GM23338 (cell line): ENCODE data around the gene NSMCE1. TPM values are rescaled to one million over a fixed set of nuclear protein-coding genes. Genes with fewer than 3 reads are reported as not detected.

Experiments
- ATAC-seq: fragments of 200-7000 bp; cut with Tn5 transposase; 3 replicates; pipeline ENCODE4 v1.9.1; 2020
- DNase-seq: peaks from one replicate; pipeline ENCODE4 v3.0.0-alpha.2; 2015; ENCODE audit warnings: low spot score
- H2AFZ ChIP-seq: fragments of 200-600 bp; sonication (generic); 2 replicates; pipeline ENCODE4 v1.8.0; 2016; ENCODE audit warnings: antibody characterized with exemption, mild to moderate bottlenecking, moderate library complexity
- H3F3A ChIP-seq: fragments of 200-600 bp; sonication (generic); replicated peaks from 2 replicates; pipeline ENCODE4 v1.8.0; 2017; ENCODE audit warnings: antibody characterized with exemption, mixed run types, low read depth
- H3K27ac ChIP-seq: fragments of 200-600 bp; sonication (generic); 2 replicates; pipeline ENCODE4 v1.6.1; 2016; ENCODE audit warnings: low read depth
- H3K27me3 ChIP-seq: fragments of 200-600 bp; sonication (generic); 2 replicates; pipeline ENCODE4 v1.8.0; 2016; ENCODE audit warnings: mild to moderate bottlenecking, mixed run types, moderate library complexity; ENCODE audit not compliant: insufficient read depth
- H3K36me3 ChIP-seq: fragments of 200-600 bp; sonication (generic); 2 replicates; pipeline ENCODE4 v1.8.0; 2016; ENCODE audit warnings: mild to moderate bottlenecking; ENCODE audit not compliant: insufficient read depth
- H3K4me1 ChIP-seq: fragments of 200-600 bp; sonication (generic); 2 replicates; pipeline ENCODE4 v1.8.0; 2016; ENCODE audit warnings: mild to moderate bottlenecking, moderate library complexity; ENCODE audit not compliant: insufficient read depth
- H3K4me2 ChIP-seq: fragments of 200-600 bp; sonication (generic); 2 replicates; pipeline ENCODE4 v1.7.1; 2017; ENCODE audit warnings: mixed run types
- H3K4me3 ChIP-seq: fragments of 200-600 bp; sonication (generic); 2 replicates; pipeline ENCODE4 v1.6.1; 2016; ENCODE audit warnings: mixed run types
- H3K79me2 ChIP-seq: fragments of 200-600 bp; sonication (generic); replicated peaks from 2 replicates; pipeline ENCODE4 v1.8.0; 2017; ENCODE audit warnings: mild to moderate bottlenecking; ENCODE audit not compliant: insufficient read depth
- H3K9me2 ChIP-seq: fragments of 200-600 bp; sonication (generic); 2 replicates; pipeline ENCODE4 v1.8.0; 2017; ENCODE audit not compliant: insufficient read depth
- H4K20me1 ChIP-seq: fragments of 200-600 bp; sonication (generic); replicated peaks from 2 replicates; pipeline ENCODE4 v1.8.0; 2017; ENCODE audit warnings: mild to moderate bottlenecking; ENCODE audit not compliant: insufficient read depth
- H3K27ac Mint-ChIP-seq: 2 replicates; pipeline ENCODE4 v1.8.0; 2020; ENCODE audit warnings: inconsistent platforms, mild to moderate bottlenecking, moderate library complexity, mixed read lengths
- H3K27me3 Mint-ChIP-seq: 3 replicates; pipeline ENCODE4 v1.8.0; 2022; ENCODE audit warnings: low read depth, mild to moderate bottlenecking, moderate library complexity, mixed read lengths, inconsistent platforms; ENCODE audit not compliant: insufficient read depth, poor library complexity
- H3K36me3 Mint-ChIP-seq: 3 replicates; pipeline ENCODE4 v1.8.0; 2021; ENCODE audit warnings: low read depth, mild to moderate bottlenecking, inconsistent platforms, moderate library complexity, mixed read lengths
- H3K4me1 Mint-ChIP-seq: 3 replicates; pipeline ENCODE4 v1.8.0; 2020; ENCODE audit warnings: mild to moderate bottlenecking, inconsistent platforms, mixed read lengths
- H3K4me3 Mint-ChIP-seq: 3 replicates; pipeline ENCODE4 v1.8.0; 2021; ENCODE audit warnings: moderate library complexity, mild to moderate bottlenecking, inconsistent platforms, mixed read lengths
- H3K9me3 Mint-ChIP-seq: 3 replicates; pipeline ENCODE4 v1.8.0; 2020; ENCODE audit warnings: moderate library complexity, mild to moderate bottlenecking, inconsistent platforms, mixed read lengths
- CREB1 ChIP-seq: fragments of 250-450 bp; sonication (Bioruptor Pico); IDR thresholded peaks from 2 replicates; pipeline ENCODE4 v1.5.0; 2020; ENCODE audit warnings: low read depth, mild to moderate bottlenecking, moderate library complexity
- CTCF ChIP-seq, 2 experiments: fragments of 200-600 bp in 1 of 2; sonication (generic) in 1 of 2; conservative IDR thresholded peaks; 2 replicates each; pipeline versions ENCODE4 v1.5.1 to v1.6.1; 2016 to 2017; ENCODE audit warnings: antibody characterized with exemption in 2 of 2, low read depth in 2 of 2, mild to moderate bottlenecking in 2 of 2, moderate library complexity in 1 of 2
- ETS1 ChIP-seq: IDR thresholded peaks from 2 replicates; pipeline ENCODE4 v1.6.1; 2016; ENCODE audit warnings: antibody characterized with exemption
- EZH2 ChIP-seq: fragments of 200-600 bp; sonication (generic); IDR thresholded peaks from one replicate; pipeline ENCODE4 v1.8.0; 2017; ENCODE audit warnings: antibody characterized with exemption, mild to moderate bottlenecking, low read depth; ENCODE audit not compliant: unreplicated experiment
- EZH2phosphoT487 ChIP-seq: fragments of 200-600 bp; sonication (generic); IDR thresholded peaks from one replicate; pipeline ENCODE4 v1.8.1; 2018; ENCODE audit warnings: antibody characterized with exemption; ENCODE audit not compliant: unreplicated experiment
- JUNB ChIP-seq: IDR thresholded peaks from one replicate; pipeline ENCODE4 v1.6.1; 2016; ENCODE audit warnings: antibody characterized with exemption; ENCODE audit not compliant: unreplicated experiment
- NANOG ChIP-seq: IDR thresholded peaks from 2 replicates; pipeline ENCODE4 v1.6.1; 2016; ENCODE audit warnings: antibody characterized with exemption, borderline replicate concordance
- POLR2AphosphoS5 ChIP-seq: IDR thresholded peaks from 2 replicates; pipeline ENCODE4 v1.6.1; 2016; ENCODE audit warnings: antibody characterized with exemption, low read depth
- REST ChIP-seq: IDR thresholded peaks from one replicate; pipeline ENCODE4 v1.6.1; 2018; ENCODE audit warnings: antibody characterized with exemption; ENCODE audit not compliant: unreplicated experiment
- STAT1 ChIP-seq: IDR thresholded peaks from one replicate; pipeline ENCODE4 v1.6.1; 2016; ENCODE audit warnings: antibody characterized with exemption; ENCODE audit not compliant: unreplicated experiment
- ZNF114 ChIP-seq: fragments of 250-450 bp; sonication (Bioruptor Pico); IDR thresholded peaks from 2 replicates; pipeline ENCODE4 v1.5.0; 2020; ENCODE audit warnings: mild to moderate bottlenecking, moderate library complexity
- ZNF331 ChIP-seq: fragments of 250-450 bp; sonication (Bioruptor Pico); IDR thresholded peaks from 2 replicates; pipeline ENCODE4 v1.5.0; 2020; ENCODE audit warnings: low read depth, mild to moderate bottlenecking, moderate library complexity
- ZNF462 ChIP-seq: fragments of 250-450 bp; sonication (Bioruptor Pico); IDR thresholded peaks from 2 replicates; pipeline ENCODE4 v1.5.0; 2020; ENCODE audit warnings: mild to moderate bottlenecking, moderate library complexity
- polyA plus RNA-seq: library from polyadenylated mRNA; unstranded; fragments of >200 nt; fragmentation: Nextera tagmentation; extraction: Ambion mirVana; gene quantifications from 2 replicates; pipeline ENCODE4 v1.2.1, GENCODE V29; 2016
- total RNA-seq: library from RNA; depleted of rRNA; stranded (reverse); fragments of >200 nt; shearing (Covaris generic); gene quantifications from 2 replicates; pipeline ENCODE4 v1.2.3, GENCODE V29; 2014

Gene NSMCE1
- total and polyA plus RNA-seq, 2 experiments from 2014 or later: 30.6 to 50.8 TPM

GRCh38 chr16:27228621-27229501 lies 39.7 kb downstream of the NSMCE1 start:
- no peaks in the 10 kb centered on the region for H3K9me2 ChIP-seq
- no peak overlapping the region for H3K27ac ChIP-seq
- H3K4me1 ChIP-seq: no peaks in the 10 kb centered on the region
- H4K20me1 ChIP-seq: no peaks in the 10 kb centered on the region
- Mint-ChIP-seq H3K27me3 (peaks cover 4% of the 10 kb centered on the region), H3K4me1 (peaks cover 4% of the 10 kb centered on the region; the same call in 2 of the 3 replicates), H3K4me3 (no peak overlapping the region), H3K36me3 (peaks cover 5% of the 10 kb centered on the region; the same call in 2 of the 3 replicates), H3K27ac (no peak overlapping the region), H3K9me3 (peaks cover 3% of the 10 kb centered on the region; the same call in 2 of the 3 replicates)
- no peaks in the 10 kb centered on the region for H3F3A ChIP-seq
- H2AFZ ChIP-seq: no peak overlapping the region
- no peaks in the 10 kb centered on the region for H3K36me3 ChIP-seq
- DNase-seq (no peak), ATAC-seq (no peak)
- no peaks in the 10 kb centered on the region for H3K79me2 ChIP-seq
- H3K27me3 ChIP-seq: no peaks in the 10 kb centered on the region
- TF ChIP-seq CTCF (conservative IDR thresholded peaks at IDR 0.05; ENCODE audit: low read depth in 2 of 2): no peak
- no peak for TF ChIP-seq ETS1
- TF ChIP-seq REST: no peak
- no peak for TF ChIP-seq POLR2AphosphoS5
- no peak for TF ChIP-seq NANOG
- no peak for TF ChIP-seq CREB1 (CRISPR knock-in tag)
- no peak for TF ChIP-seq ZNF462 (CRISPR knock-in tag)
- no peak for TF ChIP-seq ZNF331 (CRISPR knock-in tag)
- TF ChIP-seq JUNB: no peak
- no peak for TF ChIP-seq STAT1
- TF ChIP-seq EZH2phosphoT487: no peak
- TF ChIP-seq EZH2: no peak
- no peak for TF ChIP-seq ZNF114 (CRISPR knock-in tag)
- no peak overlapping the region for H3K4me2 ChIP-seq
- no peak overlapping the region for H3K4me3 ChIP-seq
